OCI-LY7 (cell line): ENCODE results near the gene HID1.

Source experiments
- EZH2phosphoT487 ChIP-seq: fragments of 200-600 bp; sonication (generic); IDR thresholded peaks from 2 replicates; pipeline ENCODE4 v1.6.1; 2018; ENCODE audit warnings: low read depth, borderline replicate concordance, mild to moderate bottlenecking, mixed run types, antibody characterized with exemption, low read length, moderate library complexity, mixed read lengths
- TF ChIP-seq, protein P1 (sequence below): fragments of 200-600 bp; sonication (generic); conservative IDR thresholded peaks from 2 replicates; pipeline ENCODE4 v1.5.1; 2014; ENCODE audit warnings: mild to moderate bottlenecking, antibody characterized with exemption, low read length, moderate library complexity, mixed read lengths

DNA sequence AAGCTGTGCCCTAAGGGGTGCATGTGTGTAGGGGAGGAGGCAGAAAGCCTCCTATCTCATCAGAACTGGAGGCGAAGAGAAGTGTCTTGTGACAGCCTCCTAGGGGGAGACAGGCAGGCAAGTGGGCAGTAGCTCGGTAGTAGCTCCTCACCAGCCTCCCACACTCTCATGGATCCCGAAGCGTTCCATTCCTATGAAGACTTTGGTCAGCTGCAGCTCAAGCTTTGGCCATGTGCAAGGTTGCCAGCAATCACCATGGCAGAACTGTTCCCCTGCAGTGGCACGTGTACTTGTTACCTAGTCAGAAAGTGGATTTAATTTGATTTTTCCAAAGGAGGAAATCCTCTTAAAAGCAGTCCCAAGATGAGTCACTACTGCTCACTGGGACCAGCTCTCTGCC is 46.6 kb upstream of the HID1 start:
- TF ChIP-seq, protein P1, sequence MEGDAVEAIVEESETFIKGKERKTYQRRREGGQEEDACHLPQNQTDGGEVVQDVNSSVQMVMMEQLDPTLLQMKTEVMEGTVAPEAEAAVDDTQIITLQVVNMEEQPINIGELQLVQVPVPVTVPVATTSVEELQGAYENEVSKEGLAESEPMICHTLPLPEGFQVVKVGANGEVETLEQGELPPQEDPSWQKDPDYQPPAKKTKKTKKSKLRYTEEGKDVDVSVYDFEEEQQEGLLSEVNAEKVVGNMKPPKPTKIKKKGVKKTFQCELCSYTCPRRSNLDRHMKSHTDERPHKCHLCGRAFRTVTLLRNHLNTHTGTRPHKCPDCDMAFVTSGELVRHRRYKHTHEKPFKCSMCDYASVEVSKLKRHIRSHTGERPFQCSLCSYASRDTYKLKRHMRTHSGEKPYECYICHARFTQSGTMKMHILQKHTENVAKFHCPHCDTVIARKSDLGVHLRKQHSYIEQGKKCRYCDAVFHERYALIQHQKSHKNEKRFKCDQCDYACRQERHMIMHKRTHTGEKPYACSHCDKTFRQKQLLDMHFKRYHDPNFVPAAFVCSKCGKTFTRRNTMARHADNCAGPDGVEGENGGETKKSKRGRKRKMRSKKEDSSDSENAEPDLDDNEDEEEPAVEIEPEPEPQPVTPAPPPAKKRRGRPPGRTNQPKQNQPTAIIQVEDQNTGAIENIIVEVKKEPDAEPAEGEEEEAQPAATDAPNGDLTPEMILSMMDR, result no peak
- TF ChIP-seq EZH2phosphoT487, result no peak
